K562 (cell line): ENCODE data around the gene GDF2.

Experiments used
- E2F3 ChIP-seq: fragments of 250-450 bp; sonication (Bioruptor Pico); IDR thresholded peaks from 2 replicates; pipeline ENCODE4 v1.4.0; 2020; ENCODE audit warnings: mild to moderate bottlenecking
- FOXP4 ChIP-seq: sonication (generic); formaldehyde crosslinking; IDR thresholded peaks from 2 replicates; pipeline ENCODE4 v1.8.0; 2022; ENCODE audit warnings: mild to moderate bottlenecking, missing genetic modification reagents, borderline replicate concordance
- MAX ChIP-seq: sonication (generic); formaldehyde crosslinking; IDR thresholded peaks from 2 replicates; pipeline ENCODE4 v1.9.0; 2022; ENCODE audit warnings: mild to moderate bottlenecking, missing genetic modification reagents
- MCM7 ChIP-seq, 2 experiments: fragments of 450-650 bp; IDR thresholded peaks; 2 replicates each; pipeline ENCODE4 v1.6.1; 2016 to 2018
- MIER1 ChIP-seq: fragments of 450-650 bp; IDR thresholded peaks from 2 replicates; pipeline ENCODE4 v1.6.1; 2016; ENCODE audit warnings: antibody characterized with exemption, mild to moderate bottlenecking, low read depth
- MTA1 ChIP-seq: fragments of 450-650 bp; IDR thresholded peaks from 2 replicates; pipeline ENCODE4 v1.6.1; 2017; ENCODE audit warnings: borderline replicate concordance
- REST ChIP-seq, 2 experiments: fragments of 450-650 bp; formaldehyde crosslinking in 1 of 2; IDR thresholded peaks; 2 replicates each; pipeline versions ENCODE4 v1.4.0 to v1.6.1; 2014 to 2020; ENCODE audit warnings: mild to moderate bottlenecking in 2 of 2, borderline replicate concordance in 1 of 2, low read depth in 1 of 2
- ZBTB11 ChIP-seq, 3 experiments: fragments of 200-800 bp in 1 of 3; fragments of 250-450 bp in 1 of 3; fragments of 450-650 bp in 1 of 3; sonication (Bioruptor Pico) in 1 of 3; sonication (Bioruptor generic) in 1 of 3; formaldehyde crosslinking in 1 of 3; IDR thresholded peaks; 2 replicates each; pipeline versions ENCODE4 v1.6.1 to v1.8.0; 2016 to 2022; ENCODE audit warnings: mild to moderate bottlenecking in 2 of 3, missing genetic modification characterization in 2 of 3, missing compliant biosample characterization in 1 of 3, moderate library complexity in 1 of 3
- ZNF274 ChIP-seq: IDR thresholded peaks from 2 replicates; pipeline ENCODE4 v1.6.1; 2011; ENCODE audit warnings: low read depth, mild to moderate bottlenecking, low read length, moderate library complexity, borderline replicate concordance

GRCh38 chr10:47308775-47309174 is 13.5 kb upstream of the GDF2 start:
- no peak for TF ChIP-seq E2F3 (CRISPR knock-in tag)
- no peak for TF ChIP-seq REST (IDR thresholded peaks at IDR 0.05; ENCODE audit: borderline replicate concordance)
- no peak for TF ChIP-seq REST (CRISPR knock-in tag; IDR thresholded peaks at IDR 0.05; ENCODE audit: low read depth)
- TF ChIP-seq ZBTB11 (CRISPR knock-in tag; IDR thresholded peaks at IDR 0.05) = no peak
- TF ChIP-seq ZNF274 = no peak
- no peak for TF ChIP-seq MIER1
- no peak for TF ChIP-seq MAX
- no peak for TF ChIP-seq FOXP4 (CRISPR knock-in tag)
- TF ChIP-seq MTA1 = no peak
- TF ChIP-seq MCM7 (IDR thresholded peaks at IDR 0.05) = no peak
